VCaP (cell line): ENCODE data around the gene FIGN.

Experiments
- H3K27ac ChIP-seq: fragments of 450-650 bp; 2 replicates; pipeline ENCODE4 v1.5.1; 2017
- CTCF ChIP-seq: fragments of 450-650 bp; conservative IDR thresholded peaks from 2 replicates; pipeline ENCODE4 v1.5.1; 2017; ENCODE audit warnings: mild to moderate bottlenecking, moderate library complexity

FIGN gene

GRCh38 chr2:163681745-163682144 lies 54.1 kb downstream of the FIGN start:
- TF ChIP-seq CTCF: no peak
- no peak overlapping the region for H3K27ac ChIP-seq

GRCh38 chr2:163675388-163675787 lies 60.4 kb downstream of the FIGN start:
- no peak for TF ChIP-seq CTCF
- H3K27ac ChIP-seq: no peak overlapping the region

GRCh38 chr2:163673522-163673921 lies 62.3 kb downstream of the FIGN start:
- no peak for TF ChIP-seq CTCF
- H3K27ac ChIP-seq: no peak overlapping the region

GRCh38 chr2:163670929-163671328 lies 64.9 kb downstream of the FIGN start:
- TF ChIP-seq CTCF: no peak
- H3K27ac ChIP-seq: no peak overlapping the region

GRCh38 chr2:163669506-163669905 lies 66.3 kb downstream of the FIGN start:
- TF ChIP-seq CTCF: no peak
- no peak overlapping the region for H3K27ac ChIP-seq

- no peak for TF ChIP-seq CTCF
- no peak overlapping the region for H3K27ac ChIP-seq
Measured at GRCh38 chr2:163667064-163667887, 68.5 kb downstream of the FIGN start.

- TF ChIP-seq CTCF: no peak
- no peak overlapping the region for H3K27ac ChIP-seq
Measured at GRCh38 chr2:163665817-163666216, 70.0 kb downstream of the FIGN start.
